ENCODE data around the gene CDC37L1.
A peak's percentile ranks its signal among the peaks of the same experiment; 100 is the strongest.

The CDC37L1 gene

DNA sequence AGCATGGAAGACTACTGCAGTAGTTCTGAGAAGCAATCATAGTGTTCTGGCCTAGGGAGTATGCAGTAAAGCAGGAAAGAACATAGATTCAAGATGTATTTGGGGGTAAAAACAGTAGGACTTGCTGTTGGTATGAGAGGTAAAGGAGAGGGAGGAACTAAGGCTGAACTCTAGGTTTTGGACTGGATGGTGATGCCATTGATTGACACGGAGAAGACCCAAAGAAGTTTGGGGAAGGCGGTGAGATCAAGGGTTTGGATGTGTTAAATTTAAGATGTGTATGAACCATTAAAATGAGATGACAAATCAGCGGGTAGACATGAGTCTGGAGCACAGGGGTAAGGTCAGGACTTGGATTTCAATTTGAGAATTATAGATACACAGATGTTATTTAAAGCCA lies 2.0 kb upstream of the CDC37L1 start:
- in situ Hi-C loops (cut with HindIII; ENCODE audit: low pct_unique_long_range_greater_than_20kb, low sequenced_read_pairs) = no loop called here
- no peak for TF ChIP-seq JUND (IDR thresholded peaks at IDR 0.05; ENCODE audit: low read depth)
- no peak for DNase-seq (ENCODE audit: low read depth in 1 of 2, low spot score in 1 of 2)

DNA sequence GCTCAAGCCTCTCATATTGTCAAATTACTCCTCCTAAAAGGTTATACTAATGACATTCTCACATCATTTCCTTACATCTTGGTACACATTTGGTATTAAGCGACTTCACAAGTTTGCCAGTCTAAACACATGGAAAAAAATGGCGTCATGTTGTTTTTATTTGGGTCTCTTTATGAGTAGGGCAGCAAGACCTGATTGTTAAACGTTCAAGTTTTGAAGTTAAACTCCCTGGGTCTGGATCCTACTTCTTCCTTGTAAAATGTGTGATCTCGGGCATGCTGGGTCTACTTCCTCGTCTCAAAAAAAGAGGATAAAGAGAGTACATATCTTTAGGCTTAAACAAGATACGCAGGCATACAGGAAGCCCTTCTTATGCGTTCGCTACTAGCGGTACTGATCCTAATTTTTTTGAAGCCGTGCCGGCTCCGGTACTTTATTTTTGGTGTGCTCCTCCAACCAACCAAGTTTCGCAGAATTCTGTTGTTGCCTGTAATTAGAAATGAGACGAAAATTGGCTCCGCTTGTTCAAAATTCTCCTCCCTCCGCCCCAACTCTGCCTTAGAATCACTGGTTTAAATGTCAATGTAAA lies 596 bp upstream of the CDC37L1 start:
- no peak for TF ChIP-seq JUND (IDR thresholded peaks at IDR 0.05; ENCODE audit: low read depth)
- peak in 1 of 2 experiments; percentile 15 for DNase-seq (ENCODE audit: low read depth in 1 of 2, low spot score in 1 of 2)
- in situ Hi-C loops (cut with HindIII; ENCODE audit: low pct_unique_long_range_greater_than_20kb, low sequenced_read_pairs) = no loop called here

DNA sequence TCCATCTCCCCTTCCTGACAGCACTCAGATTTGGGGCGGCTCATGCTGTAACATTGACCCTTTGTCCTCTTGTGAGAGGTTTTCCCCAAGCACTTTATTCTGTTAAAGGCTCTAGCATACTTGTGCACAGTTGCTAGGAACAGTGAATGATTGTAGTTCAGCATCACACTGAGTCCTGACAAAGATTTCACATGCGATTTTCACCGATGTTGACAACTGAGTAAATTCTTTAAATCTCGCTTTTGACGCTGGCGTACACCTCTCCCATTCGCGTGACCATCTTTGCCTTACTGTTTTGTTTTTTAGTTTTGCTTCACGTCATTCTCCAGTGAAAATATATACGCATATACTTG lies 780 bp downstream of the CDC37L1 start:
- no peak for DNase-seq (ENCODE audit: low read depth in 1 of 2, low spot score in 1 of 2)
- no peak for TF ChIP-seq JUND (IDR thresholded peaks at IDR 0.05; ENCODE audit: low read depth)
- in situ Hi-C loops (cut with HindIII; ENCODE audit: low pct_unique_long_range_greater_than_20kb, low sequenced_read_pairs) = no loop called here

DNA sequence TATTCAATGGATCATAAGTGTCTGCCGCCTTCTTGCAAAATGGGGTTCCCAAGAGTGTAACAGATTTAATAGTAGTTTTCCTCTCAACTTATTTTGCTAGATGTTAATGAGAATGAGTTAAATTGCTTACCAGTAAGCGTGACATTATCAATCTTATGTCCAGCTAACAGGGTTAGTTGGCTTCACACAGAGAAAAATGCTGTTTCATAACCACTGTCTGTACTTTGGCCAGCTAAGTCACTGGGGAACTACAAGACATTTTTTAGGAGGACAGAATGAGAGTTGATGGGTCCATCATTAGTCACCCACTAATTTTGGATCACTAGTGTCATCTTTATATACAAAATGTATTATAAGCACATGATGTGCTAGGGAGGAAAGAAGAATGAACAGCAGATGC lies 1.4 kb downstream of the CDC37L1 start:
- no peak for TF ChIP-seq JUND (IDR thresholded peaks at IDR 0.05; ENCODE audit: low read depth)
- DNase-seq (ENCODE audit: low read depth in 1 of 2, low spot score in 1 of 2) = no peak
- in situ Hi-C loops (cut with HindIII; ENCODE audit: low pct_unique_long_range_greater_than_20kb, low sequenced_read_pairs) = no loop called here

DNA sequence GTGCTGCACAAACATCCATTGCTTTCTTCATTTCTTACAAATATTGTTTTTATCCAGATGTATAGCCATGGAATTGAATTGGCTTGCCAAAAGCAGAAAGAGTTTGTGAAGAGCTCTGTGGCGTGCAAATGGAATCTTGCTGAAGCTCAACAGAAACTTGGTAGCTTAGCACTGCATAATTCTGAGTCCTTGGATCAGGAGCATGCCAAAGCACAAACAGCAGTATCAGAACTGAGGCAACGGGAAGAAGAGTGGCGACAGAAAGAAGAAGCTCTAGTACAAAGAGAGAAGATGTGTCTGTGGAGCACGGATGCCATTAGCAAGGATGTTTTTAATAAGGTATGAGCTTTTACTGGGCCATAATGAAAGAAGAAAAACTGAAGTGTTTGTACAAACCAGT lies 5.5 kb downstream of the CDC37L1 start:
- TF ChIP-seq JUND (IDR thresholded peaks at IDR 0.05; ENCODE audit: low read depth) = no peak
- no peak for DNase-seq (ENCODE audit: low read depth in 1 of 2, low spot score in 1 of 2)
- in situ Hi-C loops (cut with HindIII; ENCODE audit: low pct_unique_long_range_greater_than_20kb, low sequenced_read_pairs) = no loop called here

DNA sequence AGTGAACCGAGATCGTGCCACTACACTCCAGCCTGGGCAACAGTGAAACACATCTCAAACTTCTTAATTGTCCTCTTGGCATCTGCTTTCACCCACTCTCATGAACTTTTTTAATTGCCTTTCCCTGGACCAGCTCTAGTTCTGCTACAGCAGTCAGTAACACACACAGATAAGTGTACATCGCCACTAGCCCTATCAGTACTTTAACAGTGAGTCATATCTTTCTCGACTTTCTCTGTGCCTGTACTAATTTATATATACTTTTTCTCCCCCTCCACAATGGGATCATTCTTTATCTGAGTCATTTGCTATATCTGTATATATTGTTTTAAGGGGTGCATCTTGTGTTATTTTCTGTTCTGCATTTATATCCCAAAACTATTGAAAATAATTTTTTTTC lies 6.7 kb downstream of the CDC37L1 start:
- in situ Hi-C loops (cut with HindIII; ENCODE audit: low pct_unique_long_range_greater_than_20kb, low sequenced_read_pairs) = no loop called here
- DNase-seq (ENCODE audit: low read depth in 1 of 2, low spot score in 1 of 2) = no peak
- TF ChIP-seq JUND (IDR thresholded peaks at IDR 0.05; ENCODE audit: low read depth) = no peak

DNA sequence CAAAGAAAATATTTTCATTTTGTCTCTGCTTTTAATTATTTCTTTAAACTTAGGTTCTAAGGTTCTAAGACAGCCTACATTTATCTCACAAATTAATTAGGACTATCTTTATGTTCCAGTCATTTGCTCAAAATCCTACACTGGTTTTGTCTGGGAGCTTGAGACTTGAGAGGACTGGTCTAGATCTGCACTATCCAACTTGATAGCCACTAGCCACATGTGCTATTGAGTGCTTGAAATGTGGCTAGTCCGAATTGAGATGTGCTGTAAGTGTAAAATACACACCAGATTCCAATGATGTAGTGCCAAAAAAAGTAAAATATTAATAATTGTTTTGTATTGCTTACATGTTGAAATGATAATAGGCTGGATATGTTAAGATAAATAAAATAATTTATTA lies 7.2 kb downstream of the CDC37L1 start:
- in situ Hi-C loops (cut with HindIII; ENCODE audit: low pct_unique_long_range_greater_than_20kb, low sequenced_read_pairs) = no loop called here
- no peak for DNase-seq (ENCODE audit: low read depth in 1 of 2, low spot score in 1 of 2)
- TF ChIP-seq JUND (IDR thresholded peaks at IDR 0.05; ENCODE audit: low read depth) = no peak

DNA sequence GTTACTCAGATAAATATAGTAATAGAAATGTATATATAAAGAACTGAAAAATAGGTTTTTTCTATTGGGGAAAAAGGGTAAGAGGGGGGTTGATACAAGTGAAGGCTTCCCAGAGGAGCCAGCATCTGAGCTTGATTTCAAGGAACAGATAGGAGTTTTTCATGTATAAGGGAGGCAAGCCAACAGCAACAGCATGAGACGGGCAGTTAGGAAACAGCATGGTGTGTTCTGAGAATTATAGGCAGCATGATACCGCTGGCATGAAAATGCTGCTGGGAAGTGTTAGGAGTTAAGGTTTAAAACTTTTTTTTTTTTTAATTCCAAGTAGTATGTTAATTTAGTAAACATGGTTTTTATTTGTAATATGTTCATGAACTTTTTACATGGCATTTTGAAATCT lies 9.7 kb downstream of the CDC37L1 start:
- in situ Hi-C loops (cut with HindIII; ENCODE audit: low pct_unique_long_range_greater_than_20kb, low sequenced_read_pairs) = no loop called here
- no peak for DNase-seq (ENCODE audit: low read depth in 1 of 2, low spot score in 1 of 2)
- no peak for TF ChIP-seq JUND (IDR thresholded peaks at IDR 0.05; ENCODE audit: low read depth)

DNA sequence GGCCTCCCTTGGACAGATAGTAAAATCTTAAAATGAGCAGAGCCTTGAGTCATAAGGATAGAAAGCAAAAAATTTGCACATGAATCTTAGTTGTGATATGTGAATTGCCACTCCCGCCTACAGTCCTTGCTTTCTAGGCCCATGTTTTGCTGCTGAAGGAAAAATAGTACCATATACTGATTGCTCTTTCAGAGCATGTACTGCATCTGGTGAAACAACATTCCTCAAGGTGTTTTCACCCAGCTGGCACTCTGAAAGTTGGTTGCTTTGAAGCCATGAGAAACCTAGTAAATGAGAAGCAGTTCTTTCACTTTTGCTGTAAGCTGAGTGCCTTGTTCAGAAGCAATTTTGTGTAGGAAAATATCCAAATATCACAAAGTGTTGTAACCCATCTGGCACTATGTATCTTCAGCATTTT lies 10.3 kb downstream of the CDC37L1 start:
- TF ChIP-seq JUND (IDR thresholded peaks at IDR 0.05; ENCODE audit: low read depth) = no peak
- DNase-seq (ENCODE audit: low read depth in 1 of 2, low spot score in 1 of 2) = peak in 1 of 2 experiments; percentile 12
- in situ Hi-C loops (cut with HindIII; ENCODE audit: low pct_unique_long_range_greater_than_20kb, low sequenced_read_pairs) = no loop called here

DNA sequence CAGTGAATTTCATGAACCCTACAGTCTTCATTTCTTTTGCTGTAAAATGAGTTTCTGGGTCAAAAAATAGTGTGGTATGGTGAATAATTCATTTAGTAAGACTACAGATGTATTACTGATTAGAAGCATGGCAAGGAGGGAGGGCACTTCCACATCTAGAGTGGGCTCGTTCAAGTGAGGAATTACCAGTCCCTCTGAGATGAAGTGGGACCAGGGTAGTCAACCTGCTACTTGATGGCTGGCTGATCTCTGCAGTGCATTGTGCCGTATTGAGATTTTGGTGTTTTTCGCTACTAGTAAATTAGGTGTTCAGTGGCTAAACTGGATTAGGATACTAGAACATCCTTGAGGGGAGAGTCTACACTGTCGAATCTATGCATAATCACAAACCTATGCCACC lies 10.8 kb downstream of the CDC37L1 start:
- TF ChIP-seq JUND (IDR thresholded peaks at IDR 0.05; ENCODE audit: low read depth) = no peak
- DNase-seq (ENCODE audit: low read depth in 1 of 2, low spot score in 1 of 2) = no peak
- in situ Hi-C loops (cut with HindIII; ENCODE audit: low pct_unique_long_range_greater_than_20kb, low sequenced_read_pairs) = no loop called here

DNA sequence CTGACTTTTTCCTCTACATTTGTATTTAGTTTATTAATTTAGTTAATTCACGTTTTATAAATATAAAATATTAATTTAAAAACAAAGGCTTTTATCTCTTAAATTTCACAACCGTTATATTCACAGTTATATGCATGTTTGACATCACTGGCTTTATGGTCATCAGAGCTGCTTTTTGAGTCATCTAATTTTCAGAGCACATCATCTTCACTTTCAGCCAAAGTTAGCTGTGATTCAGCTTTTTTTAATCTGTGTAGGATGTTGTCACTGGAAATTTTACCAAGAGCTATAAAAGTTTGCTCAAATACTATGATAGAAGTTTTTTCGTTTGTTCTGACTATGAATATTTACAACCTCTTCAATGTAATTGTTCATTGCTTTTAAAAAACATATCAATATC lies 12.4 kb downstream of the CDC37L1 start:
- no peak for DNase-seq (ENCODE audit: low read depth in 1 of 2, low spot score in 1 of 2)
- no peak for TF ChIP-seq JUND (IDR thresholded peaks at IDR 0.05; ENCODE audit: low read depth)
- in situ Hi-C loops (cut with HindIII; ENCODE audit: low pct_unique_long_range_greater_than_20kb, low sequenced_read_pairs) = no loop called here

DNA sequence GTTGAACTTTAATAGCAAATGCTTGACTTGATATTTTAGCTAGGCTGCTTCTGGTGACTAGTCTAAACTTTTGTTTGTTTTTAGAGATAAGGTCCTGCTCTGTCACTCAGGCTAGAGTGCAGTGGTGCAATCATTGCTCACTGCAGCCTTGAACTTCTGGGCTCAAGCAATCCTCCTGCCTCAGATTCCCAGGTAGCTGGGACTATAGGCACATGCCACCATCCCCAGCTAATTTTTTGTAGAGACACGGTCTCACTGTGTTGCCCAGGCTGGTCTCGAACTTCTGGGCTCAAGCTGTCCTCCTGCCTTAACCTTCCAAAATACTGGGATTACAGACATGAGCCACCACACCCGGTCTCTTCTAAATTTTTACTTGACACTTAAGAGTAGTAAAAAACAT lies 20.7 kb downstream of the CDC37L1 start:
- no peak for DNase-seq (ENCODE audit: low read depth in 1 of 2, low spot score in 1 of 2)
- no peak for TF ChIP-seq JUND (IDR thresholded peaks at IDR 0.05; ENCODE audit: low read depth)
- in situ Hi-C loops (cut with HindIII; ENCODE audit: low pct_unique_long_range_greater_than_20kb, low sequenced_read_pairs) = no loop called here

DNA sequence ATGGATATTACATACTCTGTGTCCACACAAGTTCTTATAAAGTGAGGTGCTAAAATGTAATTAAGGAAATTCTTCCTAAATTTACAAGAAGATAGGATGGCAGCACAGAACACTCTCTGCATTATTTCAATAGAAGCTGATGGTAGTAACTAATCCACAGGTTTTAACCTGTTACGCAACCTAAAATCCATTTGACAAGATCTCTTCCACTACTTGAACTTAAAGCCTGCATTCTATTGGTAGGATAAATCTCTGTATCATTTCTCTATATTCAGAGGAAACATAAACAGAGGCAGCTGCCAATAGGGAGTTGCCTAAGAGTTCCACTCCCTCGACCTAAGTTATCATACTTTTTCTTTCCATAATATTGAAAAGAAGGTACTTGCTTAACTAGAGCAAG lies 21.6 kb downstream of the CDC37L1 start:
- no peak for TF ChIP-seq JUND (IDR thresholded peaks at IDR 0.05; ENCODE audit: low read depth)

DNA sequence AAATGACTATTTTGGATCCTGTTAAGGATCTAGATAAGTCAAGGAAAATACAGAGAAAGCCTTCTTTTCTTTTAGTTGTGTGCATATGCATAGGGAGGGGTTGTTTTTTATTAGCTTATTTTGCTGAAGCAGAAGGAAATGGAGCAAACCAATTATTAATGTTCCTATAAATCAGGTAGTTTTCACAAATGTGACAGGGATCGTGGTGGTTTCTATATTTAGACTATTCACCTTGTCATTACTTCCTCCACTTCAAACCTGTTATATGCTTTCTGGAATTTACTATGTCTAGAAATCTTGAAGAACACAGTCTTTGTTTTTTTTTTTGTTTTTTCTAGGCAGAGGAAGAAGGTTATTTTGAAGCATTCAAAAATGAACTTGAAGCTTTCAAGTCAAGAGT lies 22.2 kb downstream of the CDC37L1 start:
- DNase-seq (ENCODE audit: low read depth in 1 of 2, low spot score in 1 of 2) = no peak
- no peak for TF ChIP-seq JUND (IDR thresholded peaks at IDR 0.05; ENCODE audit: low read depth)
- in situ Hi-C loops (cut with HindIII; ENCODE audit: low pct_unique_long_range_greater_than_20kb, low sequenced_read_pairs) = no loop called here

More for the DNA sequence above, 21.6 kb downstream of the CDC37L1 start:
- DNase-seq (ENCODE audit: low read depth in 1 of 2, low spot score in 1 of 2) = no peak
- in situ Hi-C loops (cut with HindIII; ENCODE audit: low pct_unique_long_range_greater_than_20kb, low sequenced_read_pairs) = no loop called here
